Endothelial cell of umbilical vein (primary cell): ENCODE data around the gene GALT.

Experiments
- CTCF ChIP-seq, 2 donors: IDR thresholded peaks; 1 replicate in 1 of 2; 2 replicates in 1 of 2; pipeline ENCODE4 v1.5.1; 2011; ENCODE audit warnings: low read length in 2 of 2, mild to moderate bottlenecking in 2 of 2, moderate library complexity in 2 of 2, control low read depth in 1 of 2, inconsistent platforms in 1 of 2, low read depth in 1 of 2; ENCODE audit not compliant: insufficient read depth in 1 of 2; ENCODE audit errors: extremely low read depth in 1 of 2
- EZH2 ChIP-seq: IDR thresholded peaks from 2 replicates; pipeline ENCODE4 v1.6.1; 2012; ENCODE audit warnings: borderline replicate concordance, low read depth, mild to moderate bottlenecking, moderate library complexity, low read length, inconsistent platforms; ENCODE audit not compliant: severe bottlenecking
- POLR2A ChIP-seq: IDR thresholded peaks from 2 replicates; pipeline ENCODE4 v1.6.1; 2012; ENCODE audit warnings: low read depth, mild to moderate bottlenecking, control low read depth, low read length
- POLR2AphosphoS5 ChIP-seq: IDR thresholded peaks from 2 replicates; pipeline ENCODE4 v1.6.1; 2012; ENCODE audit warnings: low read depth, mild to moderate bottlenecking, control low read depth, low read length, moderate library complexity; ENCODE audit not compliant: insufficient read depth

DNA sequence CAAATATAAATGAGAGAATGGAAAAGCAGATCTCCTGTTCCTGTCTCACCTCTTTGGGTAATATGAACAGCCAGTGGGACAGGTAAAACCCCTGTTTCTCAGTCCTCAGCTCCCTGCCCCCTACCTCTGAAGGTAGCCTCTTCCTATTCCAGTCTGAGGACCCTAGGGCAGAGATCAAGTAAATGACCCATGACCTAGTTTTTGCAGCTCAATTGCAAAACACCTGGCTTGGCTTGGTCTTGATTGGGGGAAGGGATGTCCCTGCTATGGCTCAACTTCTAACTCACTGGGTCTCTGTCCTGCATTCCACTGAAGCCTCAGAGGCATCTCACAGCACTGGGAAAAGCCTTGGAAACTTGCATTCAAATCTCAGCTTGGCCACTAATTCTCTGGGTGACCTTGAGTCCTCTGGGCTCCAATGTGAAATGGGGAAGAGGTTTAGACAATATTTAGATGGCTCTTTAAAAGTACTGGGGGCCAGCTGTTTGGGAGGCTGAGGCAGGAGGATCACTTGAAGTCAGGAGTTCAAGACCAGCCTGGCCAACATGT, 1.6 kb upstream of the GALT start:
- TF ChIP-seq POLR2AphosphoS5 (no peak), CTCF (IDR thresholded peaks at IDR 0.05; ENCODE audit: extremely low read depth in 1 of 2, insufficient read depth in 1 of 2, low read depth in 1 of 2, low read length in 2 of 2) (no peak), POLR2A (no peak), EZH2 (no peak)
